Mammary epithelial cell (primary cell): ENCODE measurements around the gene PCDHA10.
"Not testable (repeated sequence)": the region's sequence is repeated elsewhere in the genome, so short reads cannot be mapped to it uniquely, and the experiment has no call there.

Experiments
- CTCF ChIP-seq, 2 donors: IDR thresholded peaks in 1 of 2; conservative IDR thresholded peaks in 1 of 2; 2 replicates each; pipeline ENCODE4 v1.5.1; 2011 to 2012; ENCODE audit warnings: inconsistent platforms in 2 of 2, low read length in 2 of 2, mild to moderate bottlenecking in 2 of 2, control low read depth in 1 of 2, low read depth in 1 of 2; ENCODE audit not compliant: insufficient read depth in 1 of 2; ENCODE audit errors: extremely low read depth in 1 of 2
- EZH2 ChIP-seq: IDR thresholded peaks from 2 replicates; pipeline ENCODE4 v1.6.1; 2012; ENCODE audit warnings: low read length, inconsistent platforms, borderline replicate concordance

GRCh38 chr5:140876541-140877261 lies 21.0 kb downstream of the PCDHA10 start:
- TF ChIP-seq CTCF (conservative IDR thresholded peaks at IDR 0.05 in 1 of 2, IDR thresholded peaks at IDR 0.05 in 1 of 2; ENCODE audit: extremely low read depth in 1 of 2, insufficient read depth in 1 of 2, low read depth in 1 of 2, low read length in 2 of 2); EZH2: not testable (repeated sequence)
